Mesendoderm (in vitro differentiated cells): ENCODE results near the gene CD3E.

ENCODE experiments used
- DNase-seq: peaks from one replicate; pipeline ENCODE4 v3.0.0; 2013
- H2AK5ac ChIP-seq: 2 replicates; pipeline ENCODE4 v1.6.1; 2013; ENCODE audit warnings: low read length, inconsistent platforms
- H2BK120ac ChIP-seq: 2 replicates; pipeline ENCODE4 v1.6.1; 2013; ENCODE audit warnings: low read depth, mild to moderate bottlenecking, low read length, moderate library complexity, mixed read lengths
- H2BK15ac ChIP-seq: replicated peaks from 2 replicates; pipeline ENCODE4 v1.6.1; 2013; ENCODE audit warnings: low read depth, mild to moderate bottlenecking, moderate library complexity
- H2BK5ac ChIP-seq: 2 replicates; pipeline ENCODE4 v1.6.1; 2013; ENCODE audit warnings: low read length, inconsistent platforms
- H3K18ac ChIP-seq: 2 replicates; pipeline ENCODE4 v1.6.1; 2013; ENCODE audit warnings: mild to moderate bottlenecking, low read length, mixed read lengths
- H3K23ac ChIP-seq: one replicate; pipeline ENCODE4 v1.6.1; 2013; ENCODE audit warnings: low read length
- H3K27ac ChIP-seq: 2 replicates; pipeline ENCODE4 v1.5.1; 2013; ENCODE audit warnings: low read depth, mild to moderate bottlenecking, inconsistent platforms, low read length, moderate library complexity
- H3K27me3 ChIP-seq: 2 replicates; pipeline ENCODE4 v1.6.1; 2013; ENCODE audit warnings: low read length, control low read depth, mild to moderate bottlenecking, inconsistent platforms; ENCODE audit not compliant: insufficient read depth, poor library complexity
- H3K36me3 ChIP-seq: 2 replicates; pipeline ENCODE4 v1.6.1; 2013; ENCODE audit warnings: low read length, inconsistent platforms; ENCODE audit not compliant: control insufficient read depth, insufficient read depth
- H3K4ac ChIP-seq: one replicate; pipeline ENCODE4 v1.6.1; 2013; ENCODE audit warnings: low read depth, mild to moderate bottlenecking, low read length, moderate library complexity
- H3K4me1 ChIP-seq: 2 replicates; pipeline ENCODE4 v1.6.1; 2013; ENCODE audit warnings: low read depth, low read length, inconsistent platforms; ENCODE audit not compliant: control insufficient read depth
- H3K4me2 ChIP-seq: 2 replicates; pipeline ENCODE4 v1.6.1; 2013; ENCODE audit warnings: low read length
- H3K4me3 ChIP-seq: 2 replicates; pipeline ENCODE4 v1.5.1; 2013; ENCODE audit warnings: mild to moderate bottlenecking, low read length
- H3K56ac ChIP-seq: one replicate; pipeline ENCODE4 v1.6.1; 2013; ENCODE audit warnings: low read length
- H3K79me1 ChIP-seq: 2 replicates; pipeline ENCODE4 v1.6.1; 2013; ENCODE audit warnings: low read length, inconsistent platforms
- H3K79me2 ChIP-seq: 2 replicates; pipeline ENCODE4 v1.6.1; 2013; ENCODE audit warnings: mild to moderate bottlenecking, low read length; ENCODE audit not compliant: control insufficient read depth, insufficient read depth
- H3K9ac ChIP-seq: 2 replicates; pipeline ENCODE4 v1.6.1; 2013; ENCODE audit warnings: low read length, inconsistent platforms
- H4K5ac ChIP-seq: one replicate; pipeline ENCODE4 v1.6.1; 2013; ENCODE audit warnings: low read length
- H4K8ac ChIP-seq: one replicate; pipeline ENCODE4 v1.6.1; 2013; ENCODE audit warnings: low read depth, mild to moderate bottlenecking, control low read depth, low read length, moderate library complexity
- WGBS: extraction: QIAGEN DNeasy Blood & Tissue Kit; methylation state at CpG from one replicate; pipeline ENCODE4 v1.1.7; 2013; ENCODE audit warnings: low lambda C conversion rate, missing lambda C conversion rate; ENCODE audit not compliant: insufficient coverage; ENCODE audit errors: extremely low coverage; 5-methylcytosine and 5-hydroxymethylcytosine counted together

The CD3E gene

DNA sequence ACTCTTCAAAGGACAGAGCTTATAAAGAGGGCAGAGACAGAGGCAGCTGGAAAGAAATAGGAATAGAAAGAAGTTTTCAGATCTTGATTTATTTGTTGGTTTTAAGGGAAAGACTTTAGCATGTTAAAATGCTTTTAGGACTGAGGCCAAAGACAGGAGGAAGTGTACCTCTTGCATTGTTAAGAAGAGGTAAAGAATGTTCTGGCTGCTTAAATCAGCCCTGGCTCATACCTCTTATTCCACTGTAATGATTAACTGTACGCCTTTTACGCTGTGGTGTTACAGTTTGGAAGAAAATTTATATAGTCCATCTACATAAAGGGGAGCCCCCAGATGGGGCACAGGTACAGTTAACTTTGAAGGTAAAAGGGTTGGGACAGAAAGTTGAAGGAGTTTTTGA, 30.3 kb upstream of the CD3E start:
- no CpG with 5 or more reads among the region's 2 CpGs for WGBS
- DNase-seq: no peak
- no peaks in the 10 kb centered on the region for H3K4me1 ChIP-seq
- H3K18ac ChIP-seq: no peak overlapping the region
- H3K56ac ChIP-seq: no peak overlapping the region
- H3K4ac ChIP-seq: no peak overlapping the region
- H2BK120ac ChIP-seq: no peak overlapping the region
- H3K27me3 ChIP-seq: no peaks in the 10 kb centered on the region
- no peak overlapping the region for H3K27ac ChIP-seq
- H3K36me3 ChIP-seq: no peaks in the 10 kb centered on the region
- no peak overlapping the region for H2AK5ac ChIP-seq
- H3K23ac ChIP-seq: no peak overlapping the region
- H3K4me2 ChIP-seq: no peak overlapping the region
- no peaks in the 10 kb centered on the region for H3K79me2 ChIP-seq
- no peak overlapping the region for H4K8ac ChIP-seq
- H4K5ac ChIP-seq: no peak overlapping the region
- H3K4me3 ChIP-seq: no peak overlapping the region
- H3K9ac ChIP-seq: no peak overlapping the region
- no peak overlapping the region for H2BK15ac ChIP-seq
- H3K79me1 ChIP-seq: no peaks in the 10 kb centered on the region
- no peak overlapping the region for H2BK5ac ChIP-seq

DNA sequence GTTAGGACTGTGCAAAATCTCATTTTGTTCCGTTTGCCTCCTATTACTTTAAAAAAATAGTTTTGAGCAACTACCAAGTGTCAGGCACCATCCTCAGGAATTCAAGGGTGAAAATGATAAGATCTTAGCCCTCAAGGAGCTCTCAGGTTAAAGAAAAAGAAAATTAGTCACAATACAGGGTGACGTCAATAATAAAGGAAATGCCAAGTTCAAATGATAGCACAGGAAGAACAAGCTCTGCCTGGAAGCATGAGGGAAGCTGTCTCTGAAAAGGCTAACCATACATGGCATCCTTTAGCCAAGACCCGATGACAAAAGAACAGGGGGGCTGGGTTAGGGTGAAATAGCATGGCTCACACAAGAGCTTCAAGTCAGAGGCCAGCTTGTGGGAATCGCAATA, 29.4 kb upstream of the CD3E start:
- peak; percentile 27 for DNase-seq
- Histone ChIP-seq H3K9ac (no peak overlapping the region), H3K79me2 (no peaks in the 10 kb centered on the region), H3K79me1 (no peaks in the 10 kb centered on the region), H3K56ac (no peak overlapping the region), H3K4me3 (no peak overlapping the region), H2BK15ac (no peak overlapping the region), H3K27me3 (no peaks in the 10 kb centered on the region), H2BK5ac (no peak overlapping the region), H3K4ac (no peak overlapping the region), H3K27ac (no peak overlapping the region), H3K4me2 (no peak overlapping the region), H3K4me1 (no peaks in the 10 kb centered on the region), H3K23ac (no peak overlapping the region), H2AK5ac (no peak overlapping the region), H2BK120ac (no peak overlapping the region), H3K18ac (no peak overlapping the region), H4K8ac (no peak overlapping the region), H4K5ac (no peak overlapping the region), H3K36me3 (no peaks in the 10 kb centered on the region)
- no CpG with 5 or more reads among the region's 4 CpGs for WGBS

DNA sequence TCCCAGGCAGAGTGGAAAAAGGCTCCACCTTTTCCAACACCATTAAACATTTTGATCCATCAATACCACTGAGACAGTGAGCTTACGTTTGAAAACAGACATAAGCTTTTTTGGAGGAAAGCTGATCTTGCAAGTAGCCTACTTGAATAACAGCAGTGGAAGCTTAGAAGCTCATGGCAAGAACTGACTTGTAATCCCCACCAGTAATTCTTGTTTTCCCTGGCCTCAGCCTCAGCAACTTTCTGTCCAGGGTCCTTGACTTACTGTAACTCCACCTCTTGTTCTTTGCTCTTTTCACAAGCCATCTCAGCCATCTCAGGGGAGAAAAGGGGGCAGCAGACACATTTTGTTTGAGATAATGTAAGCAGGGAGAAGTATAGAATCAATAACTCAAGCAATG, 28.1 kb upstream of the CD3E start:
- Histone ChIP-seq H3K27ac (no peak overlapping the region), H4K5ac (no peak overlapping the region), H3K4me3 (no peak overlapping the region), H3K18ac (no peak overlapping the region), H3K23ac (no peak overlapping the region), H2BK15ac (no peak overlapping the region), H4K8ac (no peak overlapping the region), H3K4me2 (no peak overlapping the region), H3K79me1 (no peaks in the 10 kb centered on the region), H3K4ac (no peak overlapping the region), H3K9ac (no peak overlapping the region), H3K27me3 (no peaks in the 10 kb centered on the region), H3K56ac (no peak overlapping the region), H2AK5ac (no peak overlapping the region), H3K79me2 (no peaks in the 10 kb centered on the region), H3K36me3 (no peaks in the 10 kb centered on the region), H2BK5ac (no peak overlapping the region), H3K4me1 (no peaks in the 10 kb centered on the region), H2BK120ac (no peak overlapping the region)
- no CpG with 5 or more reads among the region's 1 CpG for WGBS
- no peak for DNase-seq

DNA sequence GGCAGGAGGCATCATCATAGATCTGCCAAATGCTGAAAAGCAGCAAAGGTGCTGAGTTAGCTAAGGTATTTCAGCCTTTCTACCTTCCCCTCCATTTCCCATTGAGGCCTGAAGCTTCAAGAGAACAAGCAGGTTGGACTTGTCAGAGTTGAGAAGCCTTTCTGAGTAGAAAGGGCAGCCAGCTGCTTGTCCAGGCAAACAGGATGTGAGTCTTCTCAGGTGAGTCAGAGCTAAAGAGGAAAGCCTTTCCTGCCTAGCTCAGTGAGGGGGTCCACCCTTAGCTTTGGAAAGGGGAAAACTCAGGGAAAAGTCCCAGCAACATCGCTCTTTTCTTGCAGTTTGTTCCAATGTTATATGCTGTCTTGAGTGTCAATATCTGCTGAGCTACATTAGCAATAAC, 27.2 kb upstream of the CD3E start:
- Histone ChIP-seq H3K79me2 (no peaks in the 10 kb centered on the region), H2BK5ac (no peak overlapping the region), H3K79me1 (no peaks in the 10 kb centered on the region), H3K23ac (no peak overlapping the region), H3K4me1 (no peaks in the 10 kb centered on the region), H4K5ac (no peak overlapping the region), H3K18ac (no peak overlapping the region), H3K4me2 (no peak overlapping the region), H3K4ac (no peak overlapping the region), H3K4me3 (no peak overlapping the region), H3K9ac (no peak overlapping the region), H3K27ac (no peak overlapping the region), H2BK120ac (no peak overlapping the region), H4K8ac (no peak overlapping the region), H3K56ac (no peak overlapping the region), H3K27me3 (no peaks in the 10 kb centered on the region), H3K36me3 (no peaks in the 10 kb centered on the region), H2AK5ac (no peak overlapping the region), H2BK15ac (no peak overlapping the region)
- DNase-seq: peak; percentile 55
- WGBS: no CpG with 5 or more reads among the region's 1 CpG

- Histone ChIP-seq H3K79me1 (no peaks in the 10 kb centered on the region), H3K56ac (no peak overlapping the region), H3K27me3 (no peaks in the 10 kb centered on the region), H3K36me3 (no peaks in the 10 kb centered on the region), H2BK120ac (no peak overlapping the region), H3K23ac (no peak overlapping the region), H3K4me3 (no peak overlapping the region), H2BK15ac (no peak overlapping the region), H4K5ac (no peak overlapping the region), H3K79me2 (no peaks in the 10 kb centered on the region), H3K4me1 (no peaks in the 10 kb centered on the region), H4K8ac (no peak overlapping the region), H3K4me2 (no peak overlapping the region), H3K4ac (no peak overlapping the region), H3K9ac (no peak overlapping the region), H2BK5ac (no peak overlapping the region), H3K18ac (no peak overlapping the region), H2AK5ac (no peak overlapping the region), H3K27ac (no peak overlapping the region)
- WGBS: no CpG with 5 or more reads among the region's 1 CpG
- DNase-seq: no peak
Observed at GRCh38 chr11:118281284-118281683, 23.2 kb upstream of the CD3E start.

GRCh38 chr11:118282606-118283005, 21.9 kb upstream of the CD3E start:
- H3K23ac ChIP-seq: no peak overlapping the region
- H3K36me3 ChIP-seq: no peaks in the 10 kb centered on the region
- no peak overlapping the region for H3K4me2 ChIP-seq
- H4K5ac ChIP-seq: no peak overlapping the region
- no peak overlapping the region for H2BK5ac ChIP-seq
- H3K27me3 ChIP-seq: no peaks in the 10 kb centered on the region
- H3K56ac ChIP-seq: no peak overlapping the region
- no peak overlapping the region for H3K18ac ChIP-seq
- no peaks in the 10 kb centered on the region for H3K4me1 ChIP-seq
- DNase-seq: no peak
- no peak overlapping the region for H3K27ac ChIP-seq
- H3K79me1 ChIP-seq: no peaks in the 10 kb centered on the region
- no peak overlapping the region for H4K8ac ChIP-seq
- no peak overlapping the region for H3K9ac ChIP-seq
- no peak overlapping the region for H2BK15ac ChIP-seq
- no peak overlapping the region for H3K4ac ChIP-seq
- no CpG with 5 or more reads among the region's 6 CpGs for WGBS
- H3K4me3 ChIP-seq: no peak overlapping the region
- H3K79me2 ChIP-seq: no peaks in the 10 kb centered on the region
- H2AK5ac ChIP-seq: no peak overlapping the region
- H2BK120ac ChIP-seq: no peak overlapping the region
